Trophoblast cell (in vitro differentiated cells and primary cell): Measurements from ENCODE around the gene MPP2.

ENCODE experiments used
- DNase-seq, 2 donors: peaks; one replicate each; pipeline ENCODE4 v3.0.0-alpha.2; 2016
- H2AFZ ChIP-seq: 2 replicates; pipeline ENCODE4 v1.6.1; 2013; ENCODE audit warnings: low read length, moderate library complexity, mild to moderate bottlenecking; ENCODE audit not compliant: insufficient read depth, poor library complexity
- H2AK5ac ChIP-seq: 2 replicates; pipeline ENCODE4 v1.6.1; 2013; ENCODE audit warnings: mild to moderate bottlenecking, low read length
- H2BK120ac ChIP-seq: 2 replicates; pipeline ENCODE4 v1.6.1; 2013; ENCODE audit warnings: low read length, mild to moderate bottlenecking, moderate library complexity; ENCODE audit not compliant: insufficient read depth, poor library complexity
- H2BK12ac ChIP-seq: 2 replicates; pipeline ENCODE4 v1.6.1; 2013; ENCODE audit warnings: mild to moderate bottlenecking, low read length, moderate library complexity
- H2BK5ac ChIP-seq: 2 replicates; pipeline ENCODE4 v1.6.1; 2013; ENCODE audit warnings: low read length, low read depth, moderate library complexity, mild to moderate bottlenecking; ENCODE audit not compliant: poor library complexity
- H3K14ac ChIP-seq: 2 replicates; pipeline ENCODE4 v1.6.1; 2013; ENCODE audit warnings: mild to moderate bottlenecking, low read length
- H3K18ac ChIP-seq: 2 replicates; pipeline ENCODE4 v1.6.1; 2013; ENCODE audit warnings: mild to moderate bottlenecking, low read length
- H3K23ac ChIP-seq: 2 replicates; pipeline ENCODE4 v1.6.1; 2013; ENCODE audit warnings: low read length
- H3K27ac ChIP-seq: 2 replicates; pipeline ENCODE4 v1.5.1; 2013; ENCODE audit warnings: low read depth, mild to moderate bottlenecking, inconsistent platforms, low read length, moderate library complexity
- H3K27me3 ChIP-seq: 2 replicates; pipeline ENCODE4 v1.6.1; 2013; ENCODE audit warnings: inconsistent platforms, mild to moderate bottlenecking, low read length, moderate library complexity; ENCODE audit not compliant: insufficient read depth
- H3K36me3 ChIP-seq, 2 experiments: 1 replicate in 1 of 2; 2 replicates in 1 of 2; pipeline ENCODE4 v1.6.1; 2013; ENCODE audit warnings: low read length in 2 of 2, mild to moderate bottlenecking in 2 of 2, moderate library complexity in 1 of 2; ENCODE audit not compliant: insufficient read depth in 2 of 2, control insufficient read depth in 1 of 2
- H3K4ac ChIP-seq: 2 replicates; pipeline ENCODE4 v1.6.1; 2013; ENCODE audit warnings: low read depth, mild to moderate bottlenecking, low read length, moderate library complexity
- H3K4me1 ChIP-seq, 2 experiments: 1 replicate in 1 of 2; 2 replicates in 1 of 2; pipeline ENCODE4 v1.6.1; 2013; ENCODE audit warnings: low read length in 2 of 2, mild to moderate bottlenecking in 2 of 2, moderate library complexity in 1 of 2; ENCODE audit not compliant: insufficient read depth in 2 of 2, control insufficient read depth in 1 of 2
- H3K4me2 ChIP-seq: 2 replicates; pipeline ENCODE4 v1.6.1; 2013; ENCODE audit warnings: inconsistent platforms, mild to moderate bottlenecking, low read length, moderate library complexity
- H3K4me3 ChIP-seq: 2 replicates; pipeline ENCODE4 v1.5.1; 2013; ENCODE audit warnings: mild to moderate bottlenecking, low read depth, low read length, inconsistent platforms
- H3K79me1 ChIP-seq: one replicate; pipeline ENCODE4 v1.6.1; 2013; ENCODE audit warnings: low read length
- H3K79me2 ChIP-seq: 2 replicates; pipeline ENCODE4 v1.6.1; 2013; ENCODE audit warnings: low read length, mild to moderate bottlenecking; ENCODE audit not compliant: control insufficient read depth, insufficient read depth, poor library complexity
- H3K9ac ChIP-seq: 2 replicates; pipeline ENCODE4 v1.6.1; 2013; ENCODE audit warnings: mild to moderate bottlenecking, low read length
- H3K9me3 ChIP-seq: 2 replicates; pipeline ENCODE4 v1.6.1; 2013; ENCODE audit warnings: low read depth, mild to moderate bottlenecking, control low read depth, inconsistent platforms, low read length; ENCODE audit not compliant: insufficient read depth
- H4K12ac ChIP-seq: 2 replicates; pipeline ENCODE4 v1.6.1; 2013; ENCODE audit warnings: low read depth, mild to moderate bottlenecking, low read length, moderate library complexity
- H4K8ac ChIP-seq: 2 replicates; pipeline ENCODE4 v1.6.1; 2013; ENCODE audit warnings: low read depth, mild to moderate bottlenecking, low read length, moderate library complexity
- H4K91ac ChIP-seq: one replicate; pipeline ENCODE4 v1.6.1; 2013; ENCODE audit warnings: low read depth, mild to moderate bottlenecking, low read length, moderate library complexity
- WGBS: extraction: QIAGEN DNeasy Blood & Tissue Kit; methylation state at CpG from one replicate; pipeline ENCODE4 v1.1.7; 2013; ENCODE audit warnings: missing lambda C conversion rate; ENCODE audit not compliant: insufficient read length, insufficient coverage; ENCODE audit errors: extremely low coverage; 5-methylcytosine and 5-hydroxymethylcytosine counted together

MPP2 gene

GRCh38 chr17:43952351-43952723, 45.0 kb upstream of the MPP2 start:
- H2AFZ ChIP-seq = no peak overlapping the region
- H2BK120ac ChIP-seq = no peak overlapping the region
- no peak overlapping the region for H3K23ac ChIP-seq
- H3K27me3 ChIP-seq = peaks cover 32% of the 10 kb centered on the region
- H3K4me3 ChIP-seq = no peak overlapping the region
- no peaks in the 10 kb centered on the region for H3K79me1 ChIP-seq
- H3K27ac ChIP-seq = no peak overlapping the region
- no peak for DNase-seq
- H3K4me2 ChIP-seq = peak overlapping the region; percentile 48
- no peaks in the 10 kb centered on the region for H3K79me2 ChIP-seq
- no peak overlapping the region for H3K18ac ChIP-seq
- H4K91ac ChIP-seq = no peak overlapping the region
- peaks cover 5 to 11% of the 10 kb centered on the region in 2 experiments for H3K4me1 ChIP-seq
- no CpG with 5 or more reads among the region's 19 CpGs for WGBS
- no peak overlapping the region for H2BK12ac ChIP-seq
- H3K4ac ChIP-seq = no peak overlapping the region
- peaks cover 4% of the 10 kb centered on the region for H3K9me3 ChIP-seq
- no peak overlapping the region for H3K14ac ChIP-seq
- no peak overlapping the region for H4K12ac ChIP-seq
- H3K36me3 ChIP-seq = no peaks in the 10 kb centered on the region
- no peak overlapping the region for H3K9ac ChIP-seq
- H2BK5ac ChIP-seq = no peak overlapping the region
- no peak overlapping the region for H2AK5ac ChIP-seq
- no peak overlapping the region for H4K8ac ChIP-seq

DNA sequence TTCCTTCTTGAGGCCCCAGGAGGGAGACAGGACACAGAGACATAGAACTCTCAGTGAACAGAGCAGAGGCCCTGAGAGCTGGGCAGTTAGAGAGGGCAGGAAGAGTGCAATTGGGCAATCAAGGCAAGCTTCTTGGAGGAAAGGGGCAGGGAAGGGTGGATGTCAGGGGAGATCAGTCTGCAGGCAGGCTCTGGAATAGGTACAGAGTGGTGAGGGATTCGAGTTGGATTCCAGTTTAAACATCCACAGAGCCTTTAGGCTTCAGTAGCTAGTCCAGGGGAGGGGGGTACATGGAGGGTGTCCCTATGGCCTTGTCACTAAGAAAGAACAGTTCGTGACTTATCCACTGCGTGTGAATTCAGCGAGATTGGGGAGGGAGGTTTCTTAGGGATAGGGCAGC, 44.4 kb upstream of the MPP2 start:
- Histone ChIP-seq H3K9ac (no peak overlapping the region), H3K18ac (no peak overlapping the region), H4K8ac (no peak overlapping the region), H3K27ac (no peak overlapping the region), H3K4me2 (no peak overlapping the region), H3K79me1 (no peaks in the 10 kb centered on the region), H2AFZ (no peak overlapping the region), H3K36me3 (no peaks in the 10 kb centered on the region), H3K4ac (no peak overlapping the region), H3K27me3 (peaks cover 32% of the 10 kb centered on the region), H3K79me2 (no peaks in the 10 kb centered on the region), H2AK5ac (no peak overlapping the region), H3K14ac (no peak overlapping the region), H4K12ac (no peak overlapping the region), H3K4me1 (peaks cover 5 to 11% of the 10 kb centered on the region in 2 experiments), H3K9me3 (peaks cover 4% of the 10 kb centered on the region), H2BK120ac (no peak overlapping the region), H2BK5ac (no peak overlapping the region), H2BK12ac (no peak overlapping the region), H3K23ac (no peak overlapping the region), H3K4me3 (no peak overlapping the region), H4K91ac (no peak overlapping the region)
- no peak for DNase-seq
- WGBS = no CpG with 5 or more reads among the region's 4 CpGs

GRCh38 chr17:43950554-43950953, 43.2 kb upstream of the MPP2 start:
- Histone ChIP-seq H3K4me3 (no peak overlapping the region), H2BK12ac (no peak overlapping the region), H3K18ac (no peak overlapping the region), H3K27ac (no peak overlapping the region), H3K36me3 (no peaks in the 10 kb centered on the region), H3K9me3 (peaks cover 2% of the 10 kb centered on the region), H4K12ac (no peak overlapping the region), H3K4me2 (no peak overlapping the region), H3K27me3 (peaks cover 32% of the 10 kb centered on the region), H2AFZ (no peak overlapping the region), H3K14ac (no peak overlapping the region), H3K9ac (no peak overlapping the region), H2BK5ac (no peak overlapping the region), H3K4ac (no peak overlapping the region), H3K4me1 (peaks cover 5 to 11% of the 10 kb centered on the region in 2 experiments), H2BK120ac (no peak overlapping the region), H3K79me1 (no peaks in the 10 kb centered on the region), H2AK5ac (no peak overlapping the region), H3K23ac (no peak overlapping the region), H4K91ac (no peak overlapping the region), H4K8ac (no peak overlapping the region), H3K79me2 (no peaks in the 10 kb centered on the region)
- no peak for DNase-seq
- no CpG with 5 or more reads among the region's 2 CpGs for WGBS

GRCh38 chr17:43949781-43950180, 42.4 kb upstream of the MPP2 start:
- Histone ChIP-seq H3K79me1 (no peaks in the 10 kb centered on the region), H2BK12ac (no peak overlapping the region), H3K4ac (no peak overlapping the region), H2BK5ac (no peak overlapping the region), H3K4me2 (no peak overlapping the region), H3K14ac (no peak overlapping the region), H3K36me3 (no peaks in the 10 kb centered on the region), H4K91ac (no peak overlapping the region), H3K9me3 (peaks cover 2% of the 10 kb centered on the region), H3K23ac (no peak overlapping the region), H2AFZ (no peak overlapping the region), H3K27ac (no peak overlapping the region), H4K8ac (no peak overlapping the region), H3K27me3 (peaks cover 32% of the 10 kb centered on the region), H3K4me3 (no peak overlapping the region), H3K9ac (no peak overlapping the region), H2AK5ac (no peak overlapping the region), H4K12ac (no peak overlapping the region), H2BK120ac (no peak overlapping the region), H3K4me1 (peaks cover 5 to 11% of the 10 kb centered on the region in 2 experiments), H3K79me2 (no peaks in the 10 kb centered on the region), H3K18ac (no peak overlapping the region)
- WGBS = no CpG with 5 or more reads among the region's 4 CpGs
- DNase-seq = no peak
